ENCODE data around the gene CCDC73. TPM values are rescaled to one million over a fixed set of nuclear protein-coding genes. Genes with fewer than 3 reads are reported as not detected.
"Not testable (repeated sequence)": the region's sequence is repeated elsewhere in the genome, so short reads cannot be mapped to it uniquely, and the experiment has no call there.

Gene CCDC73
- total RNA-seq, 2 experiments from 2014 or later: not detected

GRCh38 chr11:32606220-32606619 lies 188.2 kb downstream of the CCDC73 start:
- ChIA-PET POLR2A (no interaction called here), CTCF (no interaction called here)
- DNase-seq: no peak
- peaks cover 6% of the 10 kb centered on the region for H3K4me1 Mint-ChIP-seq (ENCODE audit: low read depth)
- H3K27ac Mint-ChIP-seq: no peak overlapping the region
- H3K36me3 Mint-ChIP-seq: peaks cover 52% of the 10 kb centered on the region
- H3K9me3 Mint-ChIP-seq: peaks cover 14% of the 10 kb centered on the region
- intact Hi-C loops (cut with micrococcal nuclease): no loop called here
- no peaks in the 10 kb centered on the region for H3K27me3 Mint-ChIP-seq
- H3K4me3 Mint-ChIP-seq: no peak overlapping the region

- no peak overlapping the region for H3K4me3 Mint-ChIP-seq
- no peak for DNase-seq
- peaks cover 4% of the 10 kb centered on the region for H3K9me3 Mint-ChIP-seq
- intact Hi-C loops (cut with micrococcal nuclease): loop anchor here (2.0 kb wide), 1 partner anchor 18 kb away; no protein-coding TSS in a partner anchor
- no peaks in the 10 kb centered on the region for H3K27me3 Mint-ChIP-seq
- H3K36me3 Mint-ChIP-seq: peaks cover 44% of the 10 kb centered on the region
- ChIA-PET POLR2A (no interaction called here), CTCF (no interaction called here)
- H3K4me1 Mint-ChIP-seq (ENCODE audit: low read depth): peaks cover 8% of the 10 kb centered on the region
- peak overlapping the region; percentile 39 for H3K27ac Mint-ChIP-seq
Observed at GRCh38 chr11:32602657-32603415, 191.6 kb downstream of the CCDC73 start.

GRCh38 chr11:32597921-32598320 lies 196.5 kb downstream of the CCDC73 start:
- CTCF ChIA-PET: no interaction called here
- Mint-ChIP-seq H3K36me3 (peaks cover 60% of the 10 kb centered on the region), H3K27ac (no peak overlapping the region)

GRCh38 chr11:32596114-32596513 lies 198.3 kb downstream of the CCDC73 start:
- H3K4me3 Mint-ChIP-seq, H3K9me3 Mint-ChIP-seq, H3K27me3 Mint-ChIP-seq, POLR2A ChIA-PET, CTCF ChIA-PET: not testable (repeated sequence)
- Mint-ChIP-seq H3K4me1 (ENCODE audit: low read depth) (peaks cover 44% of the 10 kb centered on the region), H3K27ac (peak overlapping the region; percentile 49), H3K36me3 (peaks cover 66% of the 10 kb centered on the region)
- intact Hi-C loops (cut with micrococcal nuclease): loop anchor here (1.0 to 10.0 kb wide), 2 partner anchors 13 to 281 kb away; partner anchors contain the start of gene EIF3M
- peak; percentile 77 for DNase-seq

More at GRCh38 chr11:32597921-32598320, 196.5 kb downstream of the CCDC73 start:
- H3K4me1 Mint-ChIP-seq (ENCODE audit: low read depth): peaks cover 44% of the 10 kb centered on the region
- DNase-seq: no peak
- H3K9me3 Mint-ChIP-seq: no peaks in the 10 kb centered on the region
- no peak overlapping the region for H3K4me3 Mint-ChIP-seq
- intact Hi-C loops (cut with micrococcal nuclease): loop anchor here (10.0 kb wide), 1 partner anchor 283 kb away; no protein-coding TSS in a partner anchor
- POLR2A ChIA-PET: interaction anchor here (1.5 kb wide), 1 partner anchor 12 kb away, joined by 3 read pairs; no protein-coding TSS in a partner anchor
- H3K27me3 Mint-ChIP-seq: no peaks in the 10 kb centered on the region

GRCh38 chr11:32594272-32594671 lies 200.2 kb downstream of the CCDC73 start:
- intact Hi-C loops (cut with micrococcal nuclease): loop anchor here (10.0 kb wide), 1 partner anchor 279 kb away; no protein-coding TSS in a partner anchor
- CTCF ChIA-PET: no interaction called here
- Mint-ChIP-seq H3K27ac (no peak overlapping the region), H3K9me3 (no peaks in the 10 kb centered on the region), H3K4me3 (no peak overlapping the region), H3K36me3 (peaks cover 72% of the 10 kb centered on the region), H3K27me3 (no peaks in the 10 kb centered on the region), H3K4me1 (ENCODE audit: low read depth) (peaks cover 44% of the 10 kb centered on the region)
- DNase-seq: no peak
- POLR2A ChIA-PET: no interaction called here

GRCh38 chr11:32586576-32587190 lies 207.8 kb downstream of the CCDC73 start:
- Mint-ChIP-seq H3K27ac (no peak overlapping the region), H3K36me3 (peaks cover 34% of the 10 kb centered on the region), H3K4me3 (no peak overlapping the region), H3K9me3 (no peaks in the 10 kb centered on the region), H3K4me1 (ENCODE audit: low read depth) (peaks cover 41% of the 10 kb centered on the region), H3K27me3 (peaks cover 1% of the 10 kb centered on the region)
- intact Hi-C loops (cut with micrococcal nuclease): loop anchor here (10.0 kb wide), 6 partner anchors 208 to 1082 kb away; partner anchors contain the start of genes CCDC73, ELP4, HIPK3 and IMMP1L
- no peak for DNase-seq
- ChIA-PET POLR2A (no interaction called here), CTCF (no interaction called here)

GRCh38 chr11:32584921-32585320 lies 209.5 kb downstream of the CCDC73 start:
- CTCF ChIA-PET: no interaction called here
- Mint-ChIP-seq H3K4me1 (ENCODE audit: low read depth) (peaks cover 40% of the 10 kb centered on the region), H3K9me3 (no peaks in the 10 kb centered on the region), H3K36me3 (peaks cover 23% of the 10 kb centered on the region), H3K4me3 (peak overlapping the region; percentile 97), H3K27me3 (peaks cover 1% of the 10 kb centered on the region), H3K27ac (peak overlapping the region; percentile 98)
- POLR2A ChIA-PET: interaction anchor here (1.0 kb wide), 1 partner anchor 13 kb away, joined by 3 read pairs; no protein-coding TSS in a partner anchor
- no peak for DNase-seq
- intact Hi-C loops (cut with micrococcal nuclease): loop anchor here (2.0 to 10.0 kb wide), 9 partner anchors 18 to 1080 kb away; partner anchors contain the start of genes CCDC73, ELP4, HIPK3 and IMMP1L

- peak; percentile 97 for DNase-seq
- peaks cover 15% of the 10 kb centered on the region for H3K36me3 Mint-ChIP-seq
- ChIA-PET CTCF (interaction anchor here (0.6 to 1.1 kb wide), 2 partner anchors 16 to 23 kb away, joined by 3 to 4 read pairs; no protein-coding TSS in a partner anchor), POLR2A (interaction anchor here (1.0 to 1.6 kb wide), 3 partner anchors 311 to 578 kb away, joined by 4 to 5 read pairs (median 5); partner anchors contain the start of genes CSTF3 and TCP11L1)
- H3K9me3 Mint-ChIP-seq: no peaks in the 10 kb centered on the region
- H3K27me3 Mint-ChIP-seq: peaks cover 1% of the 10 kb centered on the region
- intact Hi-C loops (cut with micrococcal nuclease): loop anchor here (1.0 to 10.0 kb wide), 12 partner anchors 13 to 1079 kb away; partner anchors contain the start of genes CCDC73, CSTF3, ELP4 and HIPK3
- H3K4me3 Mint-ChIP-seq: peak within 1 kb of the TSS; percentile 97
- H3K27ac Mint-ChIP-seq: peak within 1 kb of the TSS; percentile 98
- peaks cover 38% of the 10 kb centered on the region for H3K4me1 Mint-ChIP-seq (ENCODE audit: low read depth)
Observed at GRCh38 chr11:32583459-32584271, 210.8 kb downstream of the CCDC73 start, which contains the start of gene EIF3M. TSS of gene EIF3M (plus strand) at chr11:32583831. CDS start at chr11:32583888, 57 bp downstream.

- ChIA-PET POLR2A (no interaction called here), CTCF (no interaction called here)
- Mint-ChIP-seq H3K4me3 (no peak overlapping the region), H3K27ac (no peak overlapping the region), H3K4me1 (ENCODE audit: low read depth) (peaks cover 24% of the 10 kb centered on the region), H3K9me3 (no peaks in the 10 kb centered on the region), H3K36me3 (peaks cover 6% of the 10 kb centered on the region), H3K27me3 (peaks cover 1% of the 10 kb centered on the region)
- DNase-seq: no peak
- intact Hi-C loops (cut with micrococcal nuclease): loop anchor here (5.0 to 10.0 kb wide), 8 partner anchors 159 to 1077 kb away; partner anchors contain the start of genes CCDC73, ELP4, HIPK3 and IMMP1L
Observed at GRCh38 chr11:32581556-32581955, 212.9 kb downstream of the CCDC73 start.

GRCh38 chr11:32580967-32581366 lies 213.5 kb downstream of the CCDC73 start:
- H3K9me3 Mint-ChIP-seq: no peaks in the 10 kb centered on the region
- CTCF ChIA-PET: no interaction called here
- POLR2A ChIA-PET: no interaction called here
- no peak for DNase-seq
- peaks cover 1% of the 10 kb centered on the region for H3K27me3 Mint-ChIP-seq
- H3K27ac Mint-ChIP-seq: no peak overlapping the region
- intact Hi-C loops (cut with micrococcal nuclease): loop anchor here (5.0 to 10.0 kb wide), 8 partner anchors 159 to 1076 kb away; partner anchors contain the start of genes CCDC73, ELP4, HIPK3 and IMMP1L
- H3K36me3 Mint-ChIP-seq: peaks cover 5% of the 10 kb centered on the region
- H3K4me1 Mint-ChIP-seq (ENCODE audit: low read depth): peaks cover 18% of the 10 kb centered on the region
- H3K4me3 Mint-ChIP-seq: no peak overlapping the region

GRCh38 chr11:32576456-32576855 lies 218.0 kb downstream of the CCDC73 start:
- Mint-ChIP-seq H3K9me3 (no peaks in the 10 kb centered on the region), H3K27me3 (peaks cover 2% of the 10 kb centered on the region), H3K4me3 (no peak overlapping the region), H3K36me3 (no peaks in the 10 kb centered on the region), H3K4me1 (ENCODE audit: low read depth) (no peaks in the 10 kb centered on the region), H3K27ac (no peak overlapping the region)
- CTCF ChIA-PET: no interaction called here
- POLR2A ChIA-PET: no interaction called here
- DNase-seq: no peak
- intact Hi-C loops (cut with micrococcal nuclease): no loop called here

Measured in activated CD4-positive, alpha-beta memory T cell treated with anti-CD3 and anti-CD28 coated beads for 36 hours (primary cell).